SK-N-SH (cell line): ENCODE measurements around the gene KLF13. TPM values are rescaled to one million over a fixed set of nuclear protein-coding genes. Genes with fewer than 3 reads are reported as not detected.

Source experiments
- CTCF ChIA-PET: fragments of 300-600, 350-600 bp; formaldehyde crosslinking; extraction: SDS; loops from one replicate; lab custom pipeline; 2021; lab: Yijun Ruan, JAX
- POLR2A ChIA-PET: fragments of 350-600 bp; sonication (Branson Sonifier 250); formaldehyde crosslinking; extraction: SDS; loops from one replicate; lab custom pipeline; 2020; ENCODE audit warnings: antibody characterized with exemption, inconsistent platforms; lab: Yijun Ruan, JAX
- DNase-seq: peaks from one replicate; pipeline ENCODE4 v3.0.0; 2012
- H2AFZ ChIP-seq: fragments of 200-600 bp; sonication (generic); 2 replicates; pipeline ENCODE4 v1.8.1; 2016; ENCODE audit warnings: antibody characterized with exemption, mild to moderate bottlenecking, low read depth
- H3F3A ChIP-seq: fragments of 200-600 bp; sonication (generic); replicated peaks from 2 replicates; pipeline ENCODE3; 2016; ENCODE audit warnings: antibody characterized with exemption, mild to moderate bottlenecking; ENCODE audit not compliant: insufficient read depth
- H3K27ac ChIP-seq, 2 experiments: fragments of 200-500 bp in 1 of 2; fragments of 200-600 bp in 1 of 2; sonication (Bioruptor generic) in 1 of 2; sonication (generic), shearing (Covaris generic) in 1 of 2; 2 replicates each; pipeline versions ENCODE4 v1.5.1 to v1.6.1; 2014 to 2016; ENCODE audit warnings: low read depth in 2 of 2, inconsistent platforms in 1 of 2, low read length in 1 of 2, mild to moderate bottlenecking in 1 of 2, mixed read lengths in 1 of 2
- H3K27me3 ChIP-seq: fragments of 200-600 bp; sonication (generic), shearing (Covaris generic); 2 replicates; pipeline ENCODE4 v1.6.1; 2016; ENCODE audit warnings: mixed run types; ENCODE audit not compliant: insufficient read depth
- H3K36me3 ChIP-seq, 2 experiments: fragments of 200-500 bp in 1 of 2; fragments of 200-600 bp in 1 of 2; sonication (Bioruptor generic) in 1 of 2; sonication (generic) in 1 of 2; replicated peaks in 1 of 2; 2 replicates each; pipeline versions ENCODE3 to v1.5.1; 2014 to 2016; ENCODE audit warnings: low read length in 1 of 2, mild to moderate bottlenecking in 1 of 2; ENCODE audit not compliant: insufficient read depth in 2 of 2, control insufficient read depth in 1 of 2
- H3K4me1 ChIP-seq, 2 experiments: fragments of 200-500 bp in 1 of 2; fragments of 200-600 bp in 1 of 2; sonication (Bioruptor generic) in 1 of 2; sonication (generic), shearing (Covaris generic) in 1 of 2; 2 replicates each; pipeline versions ENCODE4 v1.5.1 to v1.6.1; 2014 to 2016; ENCODE audit warnings: low read depth in 1 of 2, low read length in 1 of 2, mixed run types in 1 of 2; ENCODE audit not compliant: insufficient read depth in 2 of 2, control insufficient read depth in 1 of 2
- H3K4me2 ChIP-seq: fragments of 200-600 bp; sonication (generic), shearing (Covaris generic); 2 replicates; pipeline ENCODE4 v1.6.1; 2017; ENCODE audit warnings: mixed run types
- H3K4me3 ChIP-seq, 2 experiments: fragments of 200-500 bp in 1 of 2; fragments of 200-600 bp in 1 of 2; sonication (Bioruptor generic) in 1 of 2; sonication (generic), shearing (Covaris generic) in 1 of 2; 2 replicates each; pipeline versions ENCODE4 v1.5.1 to v1.8.1; 2014 to 2016; ENCODE audit warnings: low read depth in 2 of 2, inconsistent platforms in 1 of 2, low read length in 1 of 2, mild to moderate bottlenecking in 1 of 2, mixed read lengths in 1 of 2, moderate library complexity in 1 of 2
- H3K79me2 ChIP-seq: fragments of 200-600 bp; sonication (generic); 2 replicates; pipeline ENCODE4 v1.8.1; 2017; ENCODE audit warnings: mild to moderate bottlenecking; ENCODE audit not compliant: insufficient read depth
- H3K9ac ChIP-seq: fragments of 200-600 bp; sonication (generic); 2 replicates; pipeline ENCODE4 v1.6.1; 2017; ENCODE audit warnings: mixed run types
- H3K9me2 ChIP-seq: fragments of 200-600 bp; sonication (generic); 2 replicates; pipeline ENCODE4 v1.6.1; 2017; ENCODE audit warnings: mixed run types
- H3K9me3 ChIP-seq: fragments of 200-600 bp; sonication (generic); 2 replicates; pipeline ENCODE4 v1.6.1; 2017; ENCODE audit warnings: mixed run types, mild to moderate bottlenecking, moderate library complexity
- H4K20me1 ChIP-seq: fragments of 200-600 bp; sonication (generic); 2 replicates; pipeline ENCODE4 v1.6.1; 2017; ENCODE audit warnings: mild to moderate bottlenecking, mixed run types; ENCODE audit not compliant: insufficient read depth
- ELF1 ChIP-seq: IDR thresholded peaks from 2 replicates; pipeline ENCODE4 v1.4.0; 2012
- EP300 ChIP-seq, 2 experiments: IDR thresholded peaks; 2 replicates each; pipeline versions ENCODE4 v1.4.0 to v1.6.1; 2012; ENCODE audit warnings: borderline replicate concordance in 1 of 2, low read depth in 1 of 2, low read length in 1 of 2
- EZH2phosphoT487 ChIP-seq: fragments of 200-600 bp; sonication (generic); IDR thresholded peaks from 2 replicates; pipeline ENCODE4 v1.6.1; 2017; ENCODE audit warnings: low read depth, mixed run types, mild to moderate bottlenecking, antibody characterized with exemption, moderate library complexity, borderline replicate concordance
- FOXJ3 ChIP-seq: sonication (generic); formaldehyde crosslinking; IDR thresholded peaks from 2 replicates; pipeline ENCODE4 v1.5.1; 2020; ENCODE audit warnings: mild to moderate bottlenecking, missing genetic modification reagents
- GABPA ChIP-seq: IDR thresholded peaks from 2 replicates; pipeline ENCODE4 v1.4.0; 2012; ENCODE audit warnings: low read depth, mild to moderate bottlenecking
- GATA2 ChIP-seq: sonication (generic); formaldehyde crosslinking; IDR thresholded peaks from 2 replicates; pipeline ENCODE4 v1.5.0; 2020; ENCODE audit warnings: mild to moderate bottlenecking, missing genetic modification reagents
- MEF2A ChIP-seq: IDR thresholded peaks from 2 replicates; pipeline ENCODE4 v1.4.0; 2012; ENCODE audit warnings: low read depth, borderline replicate concordance
- MXI1 ChIP-seq: IDR thresholded peaks from 2 replicates; pipeline ENCODE4 v1.6.1; 2012; ENCODE audit warnings: mild to moderate bottlenecking, low read depth, low read length, improper control_type of control experiment
- RAD21 ChIP-seq: IDR thresholded peaks from 2 replicates; pipeline ENCODE4 v1.6.1; 2012; ENCODE audit warnings: mild to moderate bottlenecking, low read length
- WGBS: methylation state at CpG from one replicate; pipeline ENCODE4 v1.1.6; 2017; ENCODE audit warnings: low lambda C conversion rate; 5-methylcytosine and 5-hydroxymethylcytosine counted together
- polyA plus RNA-seq, 3 experiments: library from polyadenylated mRNA; depleted of rRNA; stranded (reverse); fragments of >200 nt; gene quantifications; 2 replicates each; pipeline ENCODE4 v1.2.3, GENCODE V29; 2012
- TF ChIP-seq, protein P1 (sequence below): fragments of 150-350 bp; IDR thresholded peaks from 2 replicates; pipeline ENCODE4 v1.6.1; 2017; ENCODE audit warnings: antibody characterized with exemption, low read length, low read depth, borderline replicate concordance
- TF ChIP-seq, protein P2 (sequence below): fragments of 150-350 bp; IDR thresholded peaks from 2 replicates; pipeline ENCODE4 v1.6.1; 2016; ENCODE audit warnings: mild to moderate bottlenecking, low read depth, low read length

Gene KLF13
- polyA plus RNA-seq, 1 of the 3 experiments (the other 2 are of a cell fraction), result 7.1 TPM

DNA sequence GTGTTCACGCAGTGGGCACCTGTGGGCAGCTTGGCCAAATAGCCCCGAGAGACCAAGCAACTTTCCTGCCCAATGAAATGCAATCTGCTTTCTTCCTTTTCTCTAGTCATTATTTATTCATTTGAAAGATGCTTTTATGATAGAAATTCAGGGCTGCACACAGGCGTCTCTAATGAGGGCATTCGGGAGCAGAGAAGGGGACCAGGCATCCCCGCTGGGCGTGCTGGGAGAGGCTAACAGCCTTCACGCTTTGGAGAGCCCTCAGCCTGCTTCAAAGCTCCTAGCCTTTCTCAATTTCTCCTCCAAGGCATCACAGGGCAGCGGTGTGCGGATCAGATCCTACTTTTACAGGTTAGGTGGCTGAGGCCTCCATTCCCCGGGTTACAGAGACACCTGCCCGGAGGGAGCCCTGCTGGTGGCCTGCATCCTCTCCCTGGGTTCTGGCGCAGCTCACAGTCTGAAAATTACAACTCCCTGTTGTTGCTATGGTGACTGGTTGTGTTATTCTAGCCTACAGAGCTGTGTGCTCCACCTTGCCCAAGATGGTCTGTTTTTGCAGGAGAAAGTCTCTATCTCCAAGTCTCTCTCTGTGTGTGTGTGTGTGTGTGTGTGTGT is 21.8 kb upstream of the KLF13 start:
- POLR2A ChIA-PET, result interaction anchor here (3.6 kb wide), 1 partner anchor 21 kb away, joined by 17 read pairs; the partner anchor contains the start of gene KLF13
- Histone ChIP-seq H3K4me1 (peaks cover 0 to 62% of the 10 kb centered on the region in 2 experiments; a peak in 2 of 4 replicates), H3K27me3 (peaks cover 8% of the 10 kb centered on the region; the same call in 1 of the 2 replicates), H3K36me3 (no peaks in the 10 kb centered on the region), H3K79me2 (no peaks in the 10 kb centered on the region), H3F3A (no peaks in the 10 kb centered on the region), H2AFZ (no peak overlapping the region), H3K4me2 (no peak overlapping the region), H3K9ac (no peak overlapping the region), H3K9me3 (no peaks in the 10 kb centered on the region), H3K27ac (peak overlapping the region in 1 of 2 experiments; percentile 45; a peak in 2 of 4 replicates), H3K4me3 (no peak overlapping the region), H4K20me1 (no peaks in the 10 kb centered on the region), H3K9me2 (no peaks in the 10 kb centered on the region)
- CTCF ChIA-PET, result interaction anchor here (0.6 to 2.1 kb wide), 8 partner anchors 12 to 130 kb away, joined by 3 to 12 read pairs (median 4); no protein-coding TSS in a partner anchor
- DNase-seq, result peak; percentile 81
- peak; percentile 21; the same call in 1 of the 2 replicates for TF ChIP-seq RAD21
- TF ChIP-seq, protein P1, sequence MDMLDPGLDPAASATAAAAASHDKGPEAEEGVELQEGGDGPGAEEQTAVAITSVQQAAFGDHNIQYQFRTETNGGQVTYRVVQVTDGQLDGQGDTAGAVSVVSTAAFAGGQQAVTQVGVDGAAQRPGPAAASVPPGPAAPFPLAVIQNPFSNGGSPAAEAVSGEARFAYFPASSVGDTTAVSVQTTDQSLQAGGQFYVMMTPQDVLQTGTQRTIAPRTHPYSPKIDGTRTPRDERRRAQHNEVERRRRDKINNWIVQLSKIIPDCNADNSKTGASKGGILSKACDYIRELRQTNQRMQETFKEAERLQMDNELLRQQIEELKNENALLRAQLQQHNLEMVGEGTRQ, result no peak
- 62% methylated on average over 11 of the region's 12 CpGs for WGBS

DNA sequence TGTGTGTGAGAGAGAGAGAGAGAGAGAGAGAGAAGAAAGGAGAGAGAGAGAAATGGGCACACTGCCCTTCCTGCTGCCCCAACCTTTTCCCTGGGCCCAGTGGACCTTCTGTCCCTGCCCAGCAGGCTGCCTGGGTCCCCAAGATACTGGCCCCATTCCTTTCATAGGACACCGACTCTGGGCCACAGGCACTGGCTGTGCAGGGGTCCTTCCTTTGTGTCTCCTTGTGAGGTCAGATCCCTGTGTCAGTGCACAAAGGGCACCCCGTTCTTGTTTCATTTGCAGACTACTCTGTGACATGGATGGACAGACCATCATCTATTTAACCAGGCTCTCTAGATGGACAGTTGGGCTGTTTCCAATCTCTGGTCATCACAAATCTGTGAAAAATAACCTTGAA is 21.3 kb upstream of the KLF13 start:
- 0 out of 2 replicates have a peak, but pooled peaks have one; percentile 7 for TF ChIP-seq MXI1
- TF ChIP-seq FOXJ3 (CRISPR knock-in tag), result no peak
- TF ChIP-seq GABPA, result no peak
- no peak for TF ChIP-seq EZH2phosphoT487
- POLR2A ChIA-PET, result interaction anchor here (3.6 kb wide), 1 partner anchor 21 kb away, joined by 17 read pairs; the partner anchor contains the start of gene KLF13
- H3F3A ChIP-seq, result no peaks in the 10 kb centered on the region
- no peaks in the 10 kb centered on the region for H3K9me2 ChIP-seq
- H3K36me3 ChIP-seq, result no peaks in the 10 kb centered on the region
- DNase-seq, result no peak
- H3K4me3 ChIP-seq, result no peak overlapping the region
- H3K9me3 ChIP-seq, result no peaks in the 10 kb centered on the region
- peaks cover 0 to 57% of the 10 kb centered on the region in 2 experiments; a peak in 2 of 4 replicates for H3K4me1 ChIP-seq
- no peaks in the 10 kb centered on the region for H3K79me2 ChIP-seq
- no peak overlapping the region for H3K4me2 ChIP-seq
- no peak overlapping the region for H2AFZ ChIP-seq
- peaks cover 8% of the 10 kb centered on the region; the same call in 1 of the 2 replicates for H3K27me3 ChIP-seq
- H4K20me1 ChIP-seq, result no peaks in the 10 kb centered on the region
- CTCF ChIA-PET, result interaction anchor here (0.8 to 1.8 kb wide), 5 partner anchors 11 to 130 kb away, joined by 3 to 6 read pairs (median 4); no protein-coding TSS in a partner anchor
- peak overlapping the region in 1 of 2 experiments; percentile 45; a peak in 2 of 4 replicates for H3K27ac ChIP-seq
- 69% methylated on average over 2 of the region's 2 CpGs for WGBS
- H3K9ac ChIP-seq, result no peak overlapping the region

DNA sequence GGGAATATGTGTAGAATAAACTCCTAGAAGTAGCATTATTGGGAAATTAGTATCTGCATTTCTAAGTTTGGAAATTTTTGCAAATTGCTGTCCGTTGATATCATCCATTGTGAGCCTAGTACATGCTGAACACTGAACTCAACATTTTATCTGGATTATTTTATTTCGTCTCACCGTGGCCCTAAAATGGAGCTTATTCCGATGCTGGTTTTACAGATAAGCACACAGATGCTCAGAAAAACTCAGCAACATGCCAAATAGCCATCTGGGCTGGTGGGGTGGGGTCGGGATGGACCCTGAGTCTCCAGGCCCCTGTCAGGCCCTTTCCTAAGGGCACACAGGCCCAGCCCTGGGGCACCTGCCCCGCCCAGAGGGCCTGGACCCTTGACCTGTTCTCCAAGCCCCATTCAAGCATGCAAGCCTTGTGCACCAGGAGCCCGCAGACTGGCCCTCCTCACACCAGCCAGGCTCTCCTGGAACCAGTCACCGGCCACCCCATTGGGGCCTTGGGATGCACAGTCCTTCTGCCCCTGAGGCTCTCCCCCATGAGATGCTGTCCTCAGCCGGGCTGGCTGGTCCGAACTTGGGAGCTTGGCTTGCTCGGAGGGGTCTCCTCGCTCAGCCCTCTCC is 20.7 kb upstream of the KLF13 start:
- peaks cover 0 to 52% of the 10 kb centered on the region in 2 experiments; a peak in 2 of 4 replicates for H3K4me1 ChIP-seq
- POLR2A ChIA-PET, result interaction anchor here (3.6 kb wide), 1 partner anchor 20 kb away, joined by 17 read pairs; the partner anchor contains the start of gene KLF13
- H3K4me3 ChIP-seq, result no peak overlapping the region
- H3K9me2 ChIP-seq, result no peaks in the 10 kb centered on the region
- H3F3A ChIP-seq, result no peaks in the 10 kb centered on the region
- H4K20me1 ChIP-seq, result no peaks in the 10 kb centered on the region
- no peaks in the 10 kb centered on the region for H3K36me3 ChIP-seq
- no peak overlapping the region for H2AFZ ChIP-seq
- DNase-seq, result peak; percentile 70
- no peaks in the 10 kb centered on the region for H3K79me2 ChIP-seq
- 52% methylated on average over 7 of the region's 12 CpGs for WGBS
- H3K27me3 ChIP-seq, result peaks cover 8% of the 10 kb centered on the region; the same call in 1 of the 2 replicates
- CTCF ChIA-PET, result interaction anchor here (0.9 to 1.8 kb wide), 5 partner anchors 11 to 129 kb away, joined by 3 to 6 read pairs (median 3); no protein-coding TSS in a partner anchor
- peak overlapping the region in 1 of 2 experiments; percentile 45; a peak in 2 of 4 replicates for H3K27ac ChIP-seq
- H3K4me2 ChIP-seq, result no peak overlapping the region
- TF ChIP-seq GATA2 (peak; percentile 68), MXI1 (0 out of 2 replicates have a peak, but pooled peaks have one; percentile 6), GABPA (no peak), MEF2A (no peak), ELF1 (no peak), EP300 (IDR thresholded peaks at IDR 0.05; ENCODE audit: borderline replicate concordance in 1 of 2, low read depth in 1 of 2, low read length in 1 of 2) (0 out of 4 replicates have a peak, but pooled peaks of 1 of the 2 experiments have one; percentile 20)
- TF ChIP-seq, protein P1, result no peak
- TF ChIP-seq, protein P2, sequence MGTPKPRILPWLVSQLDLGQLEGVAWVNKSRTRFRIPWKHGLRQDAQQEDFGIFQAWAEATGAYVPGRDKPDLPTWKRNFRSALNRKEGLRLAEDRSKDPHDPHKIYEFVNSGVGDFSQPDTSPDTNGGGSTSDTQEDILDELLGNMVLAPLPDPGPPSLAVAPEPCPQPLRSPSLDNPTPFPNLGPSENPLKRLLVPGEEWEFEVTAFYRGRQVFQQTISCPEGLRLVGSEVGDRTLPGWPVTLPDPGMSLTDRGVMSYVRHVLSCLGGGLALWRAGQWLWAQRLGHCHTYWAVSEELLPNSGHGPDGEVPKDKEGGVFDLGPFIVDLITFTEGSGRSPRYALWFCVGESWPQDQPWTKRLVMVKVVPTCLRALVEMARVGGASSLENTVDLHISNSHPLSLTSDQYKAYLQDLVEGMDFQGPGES, result no peak
- no peaks in the 10 kb centered on the region for H3K9me3 ChIP-seq
- no peak overlapping the region for H3K9ac ChIP-seq
